WTC11 (cell line): ENCODE results near the gene DESI1. TPM values are rescaled to one million over a fixed set of nuclear protein-coding genes. Genes with fewer than 3 reads are reported as not detected.

Experiments used
- ATAC-seq: fragments of 200-7000 bp; cut with Tn5 transposase; 2 replicates; pipeline ENCODE4 v1.10.0; 2021; ENCODE audit warnings: mild to moderate bottlenecking, moderate library complexity
- CTCF ChIA-PET: fragments of 300-600 bp; sonication (Branson Sonifier 250); formaldehyde crosslinking; loops from one replicate; lab custom pipeline; 2021; ENCODE audit warnings: antibody characterized with exemption; lab: Charles Lee
- POLR2A ChIA-PET: fragments of 350-600 bp; sonication (Branson Sonifier 250); formaldehyde crosslinking; loops from one replicate; lab custom pipeline; 2021; ENCODE audit warnings: antibody characterized with exemption; lab: Charles Lee
- DNase-seq: peaks from one replicate; pipeline ENCODE4 v3.0.0; 2021; ENCODE audit warnings: low spot score
- H3K27ac Mint-ChIP-seq: 2 replicates; pipeline ENCODE4 v1.8.0; 2021; ENCODE audit warnings: mixed read lengths
- H3K27me3 Mint-ChIP-seq: 2 replicates; pipeline ENCODE4 v1.8.0; 2021; ENCODE audit warnings: low read depth, mild to moderate bottlenecking, moderate library complexity, mixed read lengths
- H3K36me3 Mint-ChIP-seq: 2 replicates; pipeline ENCODE4 v1.8.0; 2021; ENCODE audit warnings: mixed read lengths
- H3K4me1 Mint-ChIP-seq: 2 replicates; pipeline ENCODE4 v1.8.0; 2022; ENCODE audit warnings: mixed read lengths
- H3K4me3 Mint-ChIP-seq: 2 replicates; pipeline ENCODE4 v1.8.0; 2021; ENCODE audit warnings: mild to moderate bottlenecking, moderate library complexity, mixed read lengths
- H3K9me3 Mint-ChIP-seq: 2 replicates; pipeline ENCODE4 v1.8.0; 2021; ENCODE audit warnings: mixed read lengths
- ATF3 ChIP-seq: sonication (generic); formaldehyde crosslinking; conservative IDR thresholded peaks from 2 replicates; pipeline ENCODE4 v1.8.1; 2022; ENCODE audit warnings: mild to moderate bottlenecking, missing genetic modification reagents
- ATF6 ChIP-seq: sonication (generic); formaldehyde crosslinking; IDR thresholded peaks from 2 replicates; pipeline ENCODE4 v1.8.1; 2023; ENCODE audit warnings: mild to moderate bottlenecking, missing genetic modification reagents
- E2F1 ChIP-seq: sonication (generic); formaldehyde crosslinking; IDR thresholded peaks from 2 replicates; pipeline ENCODE4 v1.8.0; 2022; ENCODE audit warnings: mild to moderate bottlenecking, missing genetic modification reagents
- ERG ChIP-seq: fragments of 250-450 bp; sonication (Bioruptor Pico); IDR thresholded peaks from 2 replicates; pipeline ENCODE4 v1.8.0; 2021; ENCODE audit warnings: mild to moderate bottlenecking
- HMGA2 ChIP-seq: fragments of 250-450 bp; sonication (Bioruptor Pico); IDR thresholded peaks from 2 replicates; pipeline ENCODE4 v1.4.0; 2021; ENCODE audit warnings: mild to moderate bottlenecking, moderate library complexity
- KAT7 ChIP-seq: sonication (generic); formaldehyde crosslinking; IDR thresholded peaks from 2 replicates; pipeline ENCODE4 v1.8.1; 2023; ENCODE audit warnings: missing genetic modification reagents, mild to moderate bottlenecking, borderline replicate concordance
- MYBL2 ChIP-seq: sonication (generic); formaldehyde crosslinking; IDR thresholded peaks from 2 replicates; pipeline ENCODE4 v1.8.1; 2023; ENCODE audit warnings: mild to moderate bottlenecking, moderate library complexity, missing genetic modification reagents
- NFE2L1 ChIP-seq: sonication (generic); formaldehyde crosslinking; IDR thresholded peaks from 2 replicates; pipeline ENCODE4 v1.8.1; 2023; ENCODE audit warnings: missing genetic modification reagents
- NFYB ChIP-seq: sonication (generic); formaldehyde crosslinking; conservative IDR thresholded peaks from 2 replicates; pipeline ENCODE4 v1.8.0; 2022; ENCODE audit warnings: low read depth, missing genetic modification reagents
- NR3C1 ChIP-seq: sonication (generic); formaldehyde crosslinking; conservative IDR thresholded peaks from 2 replicates; pipeline ENCODE4 v1.8.1; 2023; ENCODE audit warnings: low read depth, mild to moderate bottlenecking, missing genetic modification reagents
- OVOL2 ChIP-seq: fragments of 250-450 bp; sonication (Bioruptor Pico); IDR thresholded peaks from 2 replicates; pipeline ENCODE4 v1.9.0; 2021; ENCODE audit warnings: mild to moderate bottlenecking, borderline replicate concordance
- PREB ChIP-seq: sonication (generic); formaldehyde crosslinking; IDR thresholded peaks from 2 replicates; pipeline ENCODE4 v1.8.1; 2022; ENCODE audit warnings: mild to moderate bottlenecking, missing genetic modification reagents, moderate library complexity, borderline replicate concordance
- SMAD4 ChIP-seq: sonication (generic); formaldehyde crosslinking; IDR thresholded peaks from 2 replicates; pipeline ENCODE4 v1.8.0; 2022; ENCODE audit warnings: mild to moderate bottlenecking, missing genetic modification reagents
- TP53 ChIP-seq: sonication (generic); formaldehyde crosslinking; IDR thresholded peaks from 2 replicates; pipeline ENCODE4 v1.8.1; 2023; ENCODE audit warnings: mild to moderate bottlenecking, missing genetic modification reagents
- ZBTB21 ChIP-seq: sonication (generic); formaldehyde crosslinking; IDR thresholded peaks from 2 replicates; pipeline ENCODE4 v1.8.1; 2023; ENCODE audit warnings: mild to moderate bottlenecking, missing genetic modification reagents, borderline replicate concordance
- ZMAT4 ChIP-seq: fragments of 250-450 bp; sonication (Bioruptor Pico); IDR thresholded peaks from 2 replicates; pipeline ENCODE4 v1.9.0; 2021; ENCODE audit warnings: mild to moderate bottlenecking
- ZNF219 ChIP-seq: sonication (generic); formaldehyde crosslinking; IDR thresholded peaks from 2 replicates; pipeline ENCODE4 v1.8.0; 2023; ENCODE audit warnings: missing genetic modification reagents, mild to moderate bottlenecking, borderline replicate concordance
- ZNF232 ChIP-seq: sonication (generic); formaldehyde crosslinking; IDR thresholded peaks from 2 replicates; pipeline ENCODE4 v1.8.0; 2022; ENCODE audit warnings: mild to moderate bottlenecking, missing genetic modification reagents
- ZNF416 ChIP-seq: fragments of 250-450 bp; sonication (Bioruptor Pico); IDR thresholded peaks from 2 replicates; pipeline ENCODE4 v1.9.0; 2021; ENCODE audit warnings: mild to moderate bottlenecking, inconsistent platforms
- ZNF671 ChIP-seq: fragments of 250-450 bp; sonication (Bioruptor Pico); IDR thresholded peaks from 2 replicates; pipeline ENCODE4 v1.8.0; 2021; ENCODE audit warnings: mild to moderate bottlenecking
- total RNA-seq: library from RNA; stranded (reverse); gene quantifications from 3 replicates; pipeline ENCODE4 v1.2.3, GENCODE V29; 2021
- TF ChIP-seq, protein P1 (sequence below): sonication (generic); formaldehyde crosslinking; IDR thresholded peaks from 2 replicates; pipeline ENCODE4 v1.8.0; 2022; ENCODE audit warnings: mild to moderate bottlenecking, missing genetic modification reagents
- TF ChIP-seq, protein P2 (sequence below): fragments of 250-450 bp; sonication (Bioruptor Pico); IDR thresholded peaks from 2 replicates; pipeline ENCODE4 v1.9.0; 2021; ENCODE audit warnings: mild to moderate bottlenecking
- TF ChIP-seq, protein P3 (sequence below): sonication (generic); formaldehyde crosslinking; IDR thresholded peaks from 2 replicates; pipeline ENCODE4 v1.8.1; 2022; ENCODE audit warnings: low read depth, mild to moderate bottlenecking, moderate library complexity, missing genetic modification reagents, borderline replicate concordance

The DESI1 gene
- total RNA-seq, 1 experiment from 2014 or later, result 32.2 TPM

- H3K36me3 Mint-ChIP-seq, result no peaks in the 10 kb centered on the region
- ATAC-seq (peak; percentile 10; the same call in 1 of the 2 replicates), DNase-seq (no peak)
- no peak overlapping the region for H3K27ac Mint-ChIP-seq
- no peak overlapping the region for H3K4me3 Mint-ChIP-seq
- H3K4me1 Mint-ChIP-seq, result peaks cover 27% of the 10 kb centered on the region
- H3K9me3 Mint-ChIP-seq, result no peaks in the 10 kb centered on the region
- ChIA-PET CTCF (interaction anchor here (1.4 to 4.3 kb wide), 3 partner anchors 12 to 162 kb away, joined by 3 to 28 read pairs (median 11); no protein-coding TSS in a partner anchor), POLR2A (no interaction called here)
- peaks cover 5% of the 10 kb centered on the region; the same call in 1 of the 2 replicates for H3K27me3 Mint-ChIP-seq
- no peak for TF ChIP-seq TP53 (CRISPR knock-in tag)
- no peak for TF ChIP-seq ERG (CRISPR knock-in tag)
- no peak for TF ChIP-seq MYBL2 (CRISPR knock-in tag)
- TF ChIP-seq ZNF219 (CRISPR knock-in tag), result no peak
- TF ChIP-seq E2F1 (CRISPR knock-in tag), result no peak
- no peak for TF ChIP-seq ZNF232 (CRISPR knock-in tag)
- no peak for TF ChIP-seq HMGA2 (CRISPR knock-in tag)
- no peak for TF ChIP-seq ZBTB21 (CRISPR knock-in tag)
Measured at GRCh38 chr22:41565403-41566054, 55.3 kb downstream of the DESI1 start.

- Mint-ChIP-seq H3K36me3 (no peaks in the 10 kb centered on the region), H3K27ac (no peak overlapping the region), H3K27me3 (peaks cover 5% of the 10 kb centered on the region; the same call in 1 of the 2 replicates), H3K4me3 (no peak overlapping the region), H3K4me1 (peaks cover 35% of the 10 kb centered on the region), H3K9me3 (no peaks in the 10 kb centered on the region)
- DNase-seq (no peak), ATAC-seq (no peak)
- ChIA-PET CTCF (interaction anchor here (1.1 to 4.3 kb wide), 4 partner anchors 13 to 47 kb away, joined by 3 to 28 read pairs (median 4); no protein-coding TSS in a partner anchor), POLR2A (no interaction called here)
- no peak for TF ChIP-seq KAT7 (CRISPR knock-in tag)
- TF ChIP-seq ZNF671 (CRISPR knock-in tag), result no peak
- no peak for TF ChIP-seq PREB (CRISPR knock-in tag)
- TF ChIP-seq ZMAT4 (CRISPR knock-in tag), result no peak
- no peak for TF ChIP-seq ATF6 (CRISPR knock-in tag)
- TF ChIP-seq SMAD4, result no peak
- TF ChIP-seq, protein P1, sequence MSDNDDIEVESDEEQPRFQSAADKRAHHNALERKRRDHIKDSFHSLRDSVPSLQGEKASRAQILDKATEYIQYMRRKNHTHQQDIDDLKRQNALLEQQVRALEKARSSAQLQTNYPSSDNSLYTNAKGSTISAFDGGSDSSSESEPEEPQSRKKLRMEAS (CRISPR knock-in tag), result no peak
- no peak for TF ChIP-seq TP53 (CRISPR knock-in tag)
- no peak for TF ChIP-seq NR3C1
- no peak for TF ChIP-seq NFYB (CRISPR knock-in tag)
- no peak for TF ChIP-seq ZNF416 (CRISPR knock-in tag)
- TF ChIP-seq, protein P2, sequence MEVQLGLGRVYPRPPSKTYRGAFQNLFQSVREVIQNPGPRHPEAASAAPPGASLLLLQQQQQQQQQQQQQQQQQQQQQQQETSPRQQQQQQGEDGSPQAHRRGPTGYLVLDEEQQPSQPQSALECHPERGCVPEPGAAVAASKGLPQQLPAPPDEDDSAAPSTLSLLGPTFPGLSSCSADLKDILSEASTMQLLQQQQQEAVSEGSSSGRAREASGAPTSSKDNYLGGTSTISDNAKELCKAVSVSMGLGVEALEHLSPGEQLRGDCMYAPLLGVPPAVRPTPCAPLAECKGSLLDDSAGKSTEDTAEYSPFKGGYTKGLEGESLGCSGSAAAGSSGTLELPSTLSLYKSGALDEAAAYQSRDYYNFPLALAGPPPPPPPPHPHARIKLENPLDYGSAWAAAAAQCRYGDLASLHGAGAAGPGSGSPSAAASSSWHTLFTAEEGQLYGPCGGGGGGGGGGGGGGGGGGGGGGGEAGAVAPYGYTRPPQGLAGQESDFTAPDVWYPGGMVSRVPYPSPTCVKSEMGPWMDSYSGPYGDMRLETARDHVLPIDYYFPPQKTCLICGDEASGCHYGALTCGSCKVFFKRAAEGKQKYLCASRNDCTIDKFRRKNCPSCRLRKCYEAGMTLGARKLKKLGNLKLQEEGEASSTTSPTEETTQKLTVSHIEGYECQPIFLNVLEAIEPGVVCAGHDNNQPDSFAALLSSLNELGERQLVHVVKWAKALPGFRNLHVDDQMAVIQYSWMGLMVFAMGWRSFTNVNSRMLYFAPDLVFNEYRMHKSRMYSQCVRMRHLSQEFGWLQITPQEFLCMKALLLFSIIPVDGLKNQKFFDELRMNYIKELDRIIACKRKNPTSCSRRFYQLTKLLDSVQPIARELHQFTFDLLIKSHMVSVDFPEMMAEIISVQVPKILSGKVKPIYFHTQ (CRISPR knock-in tag), result no peak
- no peak for TF ChIP-seq ATF3 (CRISPR knock-in tag)
- no peak for TF ChIP-seq OVOL2 (CRISPR knock-in tag)
- TF ChIP-seq, protein P3, sequence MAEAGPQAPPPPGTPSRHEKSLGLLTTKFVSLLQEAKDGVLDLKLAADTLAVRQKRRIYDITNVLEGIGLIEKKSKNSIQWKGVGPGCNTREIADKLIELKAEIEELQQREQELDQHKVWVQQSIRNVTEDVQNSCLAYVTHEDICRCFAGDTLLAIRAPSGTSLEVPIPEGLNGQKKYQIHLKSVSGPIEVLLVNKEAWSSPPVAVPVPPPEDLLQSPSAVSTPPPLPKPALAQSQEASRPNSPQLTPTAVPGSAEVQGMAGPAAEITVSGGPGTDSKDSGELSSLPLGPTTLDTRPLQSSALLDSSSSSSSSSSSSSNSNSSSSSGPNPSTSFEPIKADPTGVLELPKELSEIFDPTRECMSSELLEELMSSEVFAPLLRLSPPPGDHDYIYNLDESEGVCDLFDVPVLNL, result no peak
- no peak for TF ChIP-seq NFE2L1 (CRISPR knock-in tag)
Measured at GRCh38 chr22:41564563-41564962, 56.3 kb downstream of the DESI1 start.
